Activated naive CD8-positive, alpha-beta T cell treated with anti-CD3 and anti-CD28 coated beads, Interleukin-2, amount 50 U/mL, for 24 hours (primary cell): ENCODE results near the gene GAST.
A peak's percentile ranks its signal among the peaks of the same experiment; 100 is the strongest.

Experiments used
- ATAC-seq: fragments of 150-1000 bp; cut with Tn5 transposase; one replicate; pipeline ENCODE4 v1.10.0; 2021
- DNase-seq: peaks from one replicate; pipeline ENCODE4 v3.0.0; 2021
- H3K27ac Mint-ChIP-seq: one replicate; pipeline ENCODE4 v1.8.0; 2021; ENCODE audit warnings: mild to moderate bottlenecking, mixed read lengths
- H3K27me3 Mint-ChIP-seq: one replicate; pipeline ENCODE4 v1.8.0; 2021; ENCODE audit warnings: mixed read lengths
- H3K36me3 Mint-ChIP-seq: one replicate; pipeline ENCODE4 v1.8.0; 2021; ENCODE audit warnings: low read depth, mixed read lengths
- H3K4me1 Mint-ChIP-seq: one replicate; pipeline ENCODE4 v1.8.0; 2021; ENCODE audit warnings: mixed read lengths
- H3K4me3 Mint-ChIP-seq: one replicate; pipeline ENCODE4 v1.8.0; 2021; ENCODE audit warnings: mild to moderate bottlenecking, moderate library complexity, mixed read lengths
- H3K9me3 Mint-ChIP-seq: one replicate; pipeline ENCODE4 v1.8.0; 2021; ENCODE audit warnings: mixed read lengths

Gene GAST

DNA sequence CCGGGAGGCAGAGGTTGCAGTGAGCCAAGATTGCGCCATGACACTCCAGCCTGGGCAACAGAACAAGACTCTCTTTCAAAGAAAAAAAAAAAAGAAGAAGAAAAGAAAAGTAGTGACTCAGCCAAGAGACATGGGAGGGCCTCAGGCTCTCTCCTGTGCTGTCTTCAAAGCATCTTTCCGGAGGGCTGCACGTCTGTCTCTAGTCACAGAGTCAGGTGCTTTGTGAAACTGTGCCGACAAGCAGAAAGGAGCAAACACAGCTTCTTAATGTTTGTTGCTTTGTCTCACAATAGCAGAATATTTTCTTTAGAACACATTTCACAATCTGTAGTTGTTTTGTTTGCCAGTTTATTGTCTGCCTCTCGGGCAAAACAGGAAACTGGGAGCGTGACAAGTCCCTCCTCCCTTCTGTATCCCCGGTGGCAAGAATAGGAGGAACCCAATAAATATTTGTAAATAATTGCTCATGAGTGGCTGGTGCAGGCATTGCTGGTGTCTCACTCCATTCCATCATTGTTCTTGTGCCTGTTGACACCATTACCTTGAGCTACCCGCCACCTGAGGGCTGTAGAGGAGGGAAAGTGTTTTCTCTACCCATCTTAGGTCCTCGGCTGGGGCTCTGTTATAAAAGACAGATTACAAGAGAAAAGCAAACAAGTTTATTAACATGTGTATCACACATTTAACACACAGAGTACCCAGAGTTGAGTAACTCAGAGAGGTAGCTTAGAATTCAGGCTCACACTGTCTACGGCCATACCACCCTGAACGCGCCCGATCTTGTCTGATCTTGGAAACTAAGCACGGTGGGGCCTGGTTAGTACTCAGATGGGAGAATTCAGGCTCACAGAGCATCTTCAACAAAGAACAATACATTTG, 5.5 kb downstream of the GAST start:
- Mint-ChIP-seq H3K27ac (no peak overlapping the region), H3K9me3 (no peaks in the 10 kb centered on the region), H3K27me3 (peaks cover 2% of the 10 kb centered on the region), H3K4me1 (peaks cover 5% of the 10 kb centered on the region), H3K36me3 (no peaks in the 10 kb centered on the region), H3K4me3 (no peak overlapping the region)
- ATAC-seq (no peak), DNase-seq (no peak)

- no peak overlapping the region for H3K4me3 Mint-ChIP-seq
- no peak for DNase-seq
- H3K4me1 Mint-ChIP-seq, result peaks cover 5% of the 10 kb centered on the region
- H3K9me3 Mint-ChIP-seq, result no peaks in the 10 kb centered on the region
- H3K36me3 Mint-ChIP-seq, result no peaks in the 10 kb centered on the region
- H3K27ac Mint-ChIP-seq, result no peak overlapping the region
- H3K27me3 Mint-ChIP-seq, result peaks cover 2% of the 10 kb centered on the region
- no peak for ATAC-seq
Observed at GRCh38 chr17:41718287-41718645, 6.1 kb downstream of the GAST start.

- no peak overlapping the region for H3K4me3 Mint-ChIP-seq
- DNase-seq (no peak), ATAC-seq (no peak)
- H3K9me3 Mint-ChIP-seq, result no peaks in the 10 kb centered on the region
- peaks cover 5% of the 10 kb centered on the region for H3K4me1 Mint-ChIP-seq
- no peak overlapping the region for H3K27ac Mint-ChIP-seq
- H3K36me3 Mint-ChIP-seq, result no peaks in the 10 kb centered on the region
- no peaks in the 10 kb centered on the region for H3K27me3 Mint-ChIP-seq
Observed at GRCh38 chr17:41722231-41722630, 10.1 kb downstream of the GAST start.

DNA sequence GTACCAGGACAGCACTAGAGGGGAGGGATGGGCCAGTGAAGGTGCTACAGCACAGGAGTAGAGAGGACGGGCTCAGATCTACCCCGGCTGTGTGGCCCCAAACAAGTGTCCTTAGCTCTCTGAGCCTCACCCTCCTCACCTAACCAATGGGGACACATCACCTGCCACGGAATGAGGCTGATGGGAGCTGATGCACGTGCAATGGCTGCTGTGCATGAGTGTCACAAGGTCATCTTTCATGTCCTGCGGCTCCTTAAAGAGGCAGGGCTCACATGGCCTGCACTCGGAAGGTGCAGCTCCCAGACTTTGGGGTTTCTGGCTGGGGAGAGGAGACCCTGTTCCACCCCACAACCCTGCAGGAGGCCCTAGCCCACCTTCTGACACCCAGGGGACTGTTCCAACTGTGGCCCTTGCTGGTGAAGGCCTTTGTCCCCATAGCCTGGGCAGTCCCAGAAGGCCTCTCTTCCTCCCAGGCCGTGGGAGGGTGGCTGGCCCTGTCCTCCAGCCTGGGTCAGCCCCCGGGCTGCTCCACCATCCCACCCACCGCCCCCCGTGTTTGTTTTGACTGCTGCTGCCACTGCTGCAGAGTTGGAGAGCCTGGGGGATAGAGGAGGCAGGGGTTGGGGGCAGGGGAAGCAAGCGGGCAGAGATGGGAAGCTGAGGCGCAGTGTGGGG, 11.8 kb downstream of the GAST start:
- Mint-ChIP-seq H3K27ac (no peak overlapping the region), H3K4me3 (no peak overlapping the region), H3K4me1 (no peaks in the 10 kb centered on the region), H3K27me3 (no peaks in the 10 kb centered on the region), H3K36me3 (no peaks in the 10 kb centered on the region), H3K9me3 (no peaks in the 10 kb centered on the region)
- DNase-seq, result no peak
- ATAC-seq, result no peak

DNA sequence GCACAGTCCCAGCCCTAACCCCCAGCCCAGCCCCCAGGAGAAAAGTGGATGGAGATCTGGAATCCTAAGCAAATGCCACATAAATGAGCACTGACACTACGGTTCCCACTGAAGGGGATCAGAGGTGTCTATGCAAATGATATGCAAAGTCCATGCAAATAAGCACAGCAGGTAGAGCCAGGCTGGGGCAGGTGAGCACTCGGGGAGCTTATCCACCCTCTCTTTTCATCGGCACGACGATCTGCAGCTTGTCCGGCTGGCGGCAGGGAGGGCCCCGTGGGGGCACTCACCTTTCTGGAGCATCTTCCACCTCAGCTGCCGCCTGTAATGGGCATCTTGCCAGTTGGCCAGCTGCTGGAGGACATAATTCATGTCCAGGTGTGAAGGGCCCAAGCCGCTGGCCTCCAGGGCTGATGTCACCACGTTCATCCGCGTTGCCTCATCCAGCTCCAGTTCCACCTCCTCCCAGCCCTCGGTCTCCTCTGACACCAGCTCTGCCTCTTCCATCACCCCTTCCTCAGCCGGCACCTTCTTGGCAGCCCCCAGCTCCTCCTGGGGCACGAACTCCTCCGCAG, 12.4 kb downstream of the GAST start:
- DNase-seq (no peak), ATAC-seq (no peak)
- H3K27me3 Mint-ChIP-seq, result no peaks in the 10 kb centered on the region
- H3K36me3 Mint-ChIP-seq, result no peaks in the 10 kb centered on the region
- no peak overlapping the region for H3K4me3 Mint-ChIP-seq
- no peaks in the 10 kb centered on the region for H3K4me1 Mint-ChIP-seq
- no peaks in the 10 kb centered on the region for H3K9me3 Mint-ChIP-seq
- H3K27ac Mint-ChIP-seq, result no peak overlapping the region

DNA sequence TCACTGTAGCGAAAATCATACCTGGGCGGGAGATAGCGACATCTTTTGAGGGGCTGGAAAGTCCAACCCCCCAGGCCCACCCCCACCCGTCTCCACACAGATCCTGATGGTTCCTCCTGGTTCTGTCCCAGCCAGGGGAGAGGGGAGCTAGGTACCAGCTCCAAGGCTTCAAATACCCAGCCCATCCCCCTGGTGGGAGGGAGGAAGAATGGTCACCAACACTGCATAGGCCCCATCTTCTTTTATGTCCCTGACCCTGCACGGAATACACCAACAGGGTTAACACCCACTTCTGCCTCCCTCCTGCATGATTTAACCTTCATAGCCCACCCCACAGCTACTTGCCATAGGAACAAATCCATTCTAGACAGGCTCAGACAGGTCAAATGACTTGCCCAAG, 13.0 kb downstream of the GAST start:
- Mint-ChIP-seq H3K27me3 (no peaks in the 10 kb centered on the region), H3K4me1 (no peaks in the 10 kb centered on the region), H3K4me3 (no peak overlapping the region), H3K27ac (no peak overlapping the region), H3K9me3 (no peaks in the 10 kb centered on the region), H3K36me3 (no peaks in the 10 kb centered on the region)
- DNase-seq (no peak), ATAC-seq (no peak)

DNA sequence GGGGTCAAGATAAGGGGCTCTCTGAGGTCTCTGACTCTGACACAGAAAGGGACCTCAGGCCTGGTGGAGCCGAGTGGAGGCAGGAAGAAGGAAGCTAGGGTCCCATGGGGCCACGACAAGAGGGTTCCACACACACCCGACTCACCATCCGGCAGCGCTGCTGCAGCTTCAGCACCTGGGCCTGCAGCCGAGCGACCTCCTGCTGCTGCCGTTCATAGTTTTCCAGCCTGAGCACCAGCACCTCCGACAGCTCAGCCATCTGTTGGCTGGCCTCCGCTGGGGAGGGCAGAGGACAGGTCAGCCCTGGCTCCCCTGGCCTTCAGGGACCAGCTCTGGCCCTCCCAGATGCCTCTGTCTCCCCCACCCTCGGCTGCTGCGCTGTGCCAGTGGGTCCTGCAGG, 15.9 kb downstream of the GAST start:
- H3K36me3 Mint-ChIP-seq, result no peaks in the 10 kb centered on the region
- DNase-seq (no peak), ATAC-seq (no peak)
- no peaks in the 10 kb centered on the region for H3K9me3 Mint-ChIP-seq
- no peak overlapping the region for H3K4me3 Mint-ChIP-seq
- H3K27me3 Mint-ChIP-seq, result peaks cover 18% of the 10 kb centered on the region
- H3K4me1 Mint-ChIP-seq, result no peaks in the 10 kb centered on the region
- H3K27ac Mint-ChIP-seq, result no peak overlapping the region

DNA sequence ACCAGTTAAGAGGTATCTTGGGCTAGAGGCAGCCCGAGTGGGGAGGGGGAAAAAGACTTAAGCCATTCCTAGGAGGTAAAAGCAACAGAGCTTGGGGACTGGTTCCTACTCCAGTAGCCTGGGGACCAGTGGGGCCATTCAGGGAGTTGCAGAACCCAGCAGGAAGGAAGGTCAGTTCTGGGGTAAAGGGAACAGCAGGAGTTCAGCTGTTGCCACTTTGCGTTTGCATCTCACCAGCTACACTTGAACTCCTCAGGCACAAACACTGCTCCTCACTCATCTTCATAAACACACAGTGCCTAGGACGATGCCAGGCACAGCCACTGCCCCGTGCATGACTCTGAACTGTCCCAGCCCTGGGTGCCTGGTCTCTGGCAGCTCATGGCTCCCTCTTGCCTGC, 18.3 kb downstream of the GAST start:
- no peak for ATAC-seq
- Mint-ChIP-seq H3K27ac (no peak overlapping the region), H3K27me3 (peaks cover 29% of the 10 kb centered on the region), H3K36me3 (no peaks in the 10 kb centered on the region), H3K4me1 (peaks cover 6% of the 10 kb centered on the region), H3K9me3 (no peaks in the 10 kb centered on the region), H3K4me3 (no peak overlapping the region)
- no peak for DNase-seq

GRCh38 chr17:41731836-41732235, 19.7 kb downstream of the GAST start:
- Mint-ChIP-seq H3K9me3 (no peaks in the 10 kb centered on the region), H3K27me3 (peaks cover 41% of the 10 kb centered on the region), H3K4me1 (peaks cover 6% of the 10 kb centered on the region), H3K4me3 (no peak overlapping the region), H3K36me3 (no peaks in the 10 kb centered on the region), H3K27ac (no peak overlapping the region)
- ATAC-seq, result no peak
- no peak for DNase-seq

DNA sequence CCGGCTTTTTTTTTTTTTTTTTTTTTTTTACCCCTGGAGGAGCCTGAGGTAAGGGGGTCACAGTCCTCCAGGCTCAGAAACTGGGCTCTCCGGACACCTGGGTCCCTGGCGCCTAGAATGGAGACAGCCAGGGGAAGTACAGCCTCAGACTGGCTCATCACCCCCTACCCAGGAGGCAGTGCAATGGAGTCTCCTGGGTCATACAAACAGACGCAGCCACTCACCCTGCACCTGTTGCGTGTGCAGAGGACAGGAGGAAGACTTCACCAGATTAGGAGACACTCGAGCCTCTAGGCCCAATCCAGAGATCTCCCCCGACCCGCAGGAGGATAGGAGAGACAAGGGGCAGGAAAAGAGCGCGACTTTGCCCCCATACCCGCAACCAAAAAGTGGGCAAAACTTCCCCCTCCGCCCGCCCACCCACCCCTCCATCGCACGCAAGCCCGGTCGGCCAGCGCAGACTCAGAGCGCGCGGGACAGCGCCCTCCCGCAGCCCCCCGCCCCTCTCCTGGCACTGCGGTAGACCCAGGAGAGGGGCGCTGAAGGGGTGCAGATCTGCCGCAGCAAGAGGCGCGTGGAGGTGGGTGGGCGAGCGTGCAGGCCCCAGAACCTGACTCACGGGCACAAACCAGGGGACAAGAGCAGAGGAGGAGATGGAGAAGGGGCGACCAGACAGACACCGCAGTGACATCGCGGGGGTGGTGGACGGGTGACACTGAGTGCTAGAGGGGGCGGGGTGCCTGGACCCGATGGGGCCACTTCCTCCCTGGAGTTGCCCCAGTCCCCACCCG, 21.4 kb downstream of the GAST start:
- Mint-ChIP-seq H3K27me3 (peaks cover 51% of the 10 kb centered on the region), H3K4me1 (peaks cover 6% of the 10 kb centered on the region), H3K36me3 (no peaks in the 10 kb centered on the region), H3K27ac (no peak overlapping the region), H3K4me3 (no peak overlapping the region), H3K9me3 (no peaks in the 10 kb centered on the region)
- ATAC-seq (no peak), DNase-seq (no peak)

DNA sequence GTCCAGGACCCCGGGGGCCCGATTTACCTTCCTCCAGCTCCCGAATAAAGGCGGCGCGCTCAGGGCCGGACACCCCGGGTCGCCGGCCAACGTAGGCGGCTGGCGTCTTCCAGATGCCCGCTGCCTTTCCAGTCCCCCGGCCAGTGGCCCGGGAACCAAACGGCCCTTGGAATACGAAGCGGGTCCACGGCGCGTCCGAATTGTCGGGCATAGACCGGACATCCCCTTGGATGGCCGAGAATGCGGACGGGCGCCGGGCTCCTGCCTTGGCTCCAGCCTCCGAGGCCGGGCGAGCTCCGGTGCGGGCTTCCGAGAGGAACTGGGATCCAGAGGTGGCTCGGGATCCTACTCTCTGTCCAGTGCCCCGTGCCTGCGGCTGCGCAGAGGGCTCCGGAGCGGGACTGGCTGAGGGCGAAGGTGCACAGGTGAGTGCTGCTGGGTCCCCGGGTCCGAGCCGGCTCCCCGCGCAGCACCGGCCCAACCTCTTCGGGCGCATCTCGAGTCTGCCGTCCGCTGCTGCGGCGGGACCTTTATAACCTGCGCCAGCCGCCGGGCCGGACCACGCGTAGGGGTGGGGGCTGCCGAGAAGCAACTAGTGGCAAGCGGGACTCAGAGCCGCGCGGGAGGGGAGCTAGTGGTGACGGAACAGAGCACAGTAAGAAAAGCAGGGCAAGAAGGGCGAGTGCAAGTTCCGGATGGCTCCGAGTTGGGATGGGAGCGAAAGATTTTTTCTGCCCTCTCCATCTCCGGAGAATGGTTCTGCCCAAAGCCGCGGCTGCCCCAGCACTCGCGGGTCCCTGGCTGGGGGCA, 22.2 kb downstream of the GAST start, which contains the start of gene HAP1:
TSS of gene HAP1 (minus strand) at position 505 of the 810 bp plus-strand sequence. CDS start at position 496, 9 bp downstream.
- Mint-ChIP-seq H3K36me3 (no peaks in the 10 kb centered on the region), H3K9me3 (no peaks in the 10 kb centered on the region), H3K4me1 (peaks cover 6% of the 10 kb centered on the region), H3K27me3 (peaks cover 51% of the 10 kb centered on the region), H3K27ac (no peak within 1 kb of the TSS), H3K4me3 (no peak within 1 kb of the TSS)
- no peak for ATAC-seq
- peak; percentile 19 for DNase-seq

DNA sequence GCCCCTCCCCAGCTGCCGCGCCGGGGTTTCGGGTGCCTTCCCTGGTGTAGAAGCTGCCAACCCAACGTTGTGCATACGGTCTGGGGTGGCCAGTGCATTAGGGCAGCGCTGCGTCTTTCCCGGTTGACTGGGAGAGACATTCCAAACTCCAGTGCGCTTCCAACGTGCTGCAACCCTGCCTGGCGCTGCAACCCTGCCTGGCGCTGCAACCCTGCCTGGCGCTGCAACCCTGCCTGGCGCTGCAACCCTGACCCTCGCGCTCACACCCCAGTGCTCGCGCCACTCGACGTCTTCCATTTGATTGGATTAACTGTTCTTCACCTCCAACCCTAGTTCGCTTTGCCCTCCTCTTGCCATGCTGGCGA, 22.8 kb downstream of the GAST start:
- no peak for DNase-seq
- Mint-ChIP-seq H3K27ac (no peak overlapping the region), H3K4me3 (no peak overlapping the region), H3K27me3 (peaks cover 51% of the 10 kb centered on the region), H3K9me3 (no peaks in the 10 kb centered on the region), H3K4me1 (peaks cover 6% of the 10 kb centered on the region), H3K36me3 (no peaks in the 10 kb centered on the region)
- no peak for ATAC-seq

DNA sequence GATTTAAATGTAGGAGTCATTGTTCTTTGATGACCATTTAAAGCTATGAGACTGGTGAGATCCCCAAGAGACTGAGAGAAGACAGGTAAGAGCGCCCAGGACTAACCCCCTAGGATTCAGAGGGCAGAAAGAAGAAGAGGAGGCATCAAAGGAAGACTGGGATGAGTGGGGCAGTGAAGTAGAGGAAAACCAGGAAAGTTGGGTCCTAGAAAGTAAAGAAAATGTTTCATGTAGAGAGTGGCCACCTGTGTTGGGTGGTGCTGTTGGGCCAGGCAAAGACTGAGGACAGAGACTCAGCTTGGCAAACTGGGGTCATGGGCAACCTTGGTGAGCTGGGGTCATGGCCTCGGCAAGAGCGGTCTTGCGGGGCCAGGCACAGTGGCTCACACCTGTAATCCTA, 23.6 kb downstream of the GAST start:
- Mint-ChIP-seq H3K9me3 (no peaks in the 10 kb centered on the region), H3K4me3 (no peak overlapping the region), H3K27ac (no peak overlapping the region), H3K4me1 (peaks cover 6% of the 10 kb centered on the region), H3K36me3 (no peaks in the 10 kb centered on the region), H3K27me3 (peaks cover 51% of the 10 kb centered on the region)
- ATAC-seq, result no peak
- no peak for DNase-seq
